VCaP (cell line): ENCODE results near the gene KLK8.

Experiments used
- H3K27ac ChIP-seq: fragments of 450-650 bp; 2 replicates; pipeline ENCODE4 v1.5.1; 2017
- CTCF ChIP-seq: fragments of 450-650 bp; conservative IDR thresholded peaks from 2 replicates; pipeline ENCODE4 v1.5.1; 2017; ENCODE audit warnings: mild to moderate bottlenecking, moderate library complexity

Gene KLK8

DNA sequence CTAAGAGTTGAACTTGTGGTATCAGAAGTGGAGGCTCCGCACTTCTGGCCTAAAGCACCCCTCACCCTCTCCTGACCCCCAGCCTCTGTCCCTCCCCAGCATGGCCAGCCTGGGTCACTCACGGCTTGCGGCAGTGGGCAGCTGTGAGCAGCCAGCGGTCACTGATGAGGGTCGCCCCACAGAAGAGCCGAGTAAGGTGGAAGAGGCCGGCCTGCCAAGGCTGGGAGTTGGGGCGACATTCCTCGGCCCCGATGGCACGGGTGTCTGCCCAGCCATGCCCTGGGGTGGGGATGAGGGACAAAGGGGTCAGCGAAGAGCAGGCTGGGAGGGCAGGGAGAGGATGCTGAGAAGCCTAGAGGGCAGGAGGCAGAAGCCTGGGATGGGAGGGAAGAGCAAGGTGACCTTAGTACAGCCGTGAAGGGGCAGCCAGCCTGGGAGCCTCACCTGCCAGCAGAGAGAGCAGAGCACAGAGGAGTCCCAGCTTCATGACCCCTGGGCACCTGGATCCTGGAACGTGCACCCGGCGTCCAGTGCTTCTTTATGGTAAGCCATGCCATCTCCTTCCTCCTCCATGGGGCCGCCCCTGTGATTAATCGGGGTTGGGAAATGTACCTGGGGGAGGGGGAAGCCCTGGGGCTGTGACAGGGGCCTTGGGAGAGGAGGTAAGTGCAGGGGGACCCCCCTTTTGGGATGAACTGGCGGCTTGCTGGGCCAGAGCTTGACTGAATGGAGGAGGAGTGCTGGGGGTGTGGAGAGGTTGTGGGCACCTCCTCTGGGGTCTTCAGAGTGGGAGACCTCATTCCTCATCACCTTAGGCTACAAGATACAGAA lies 7.9 kb upstream of the KLK8 start:
- TF ChIP-seq CTCF, result no peak
- no peak overlapping the region for H3K27ac ChIP-seq

GRCh38 chr19:51007488-51007887 lies 6.1 kb upstream of the KLK8 start:
- no peak overlapping the region for H3K27ac ChIP-seq
- no peak for TF ChIP-seq CTCF

- H3K27ac ChIP-seq, result no peak overlapping the region
- no peak for TF ChIP-seq CTCF
These were observed 5.0 kb upstream of the KLK8 start for GRCh38 chr19:51006406-51006805.

DNA sequence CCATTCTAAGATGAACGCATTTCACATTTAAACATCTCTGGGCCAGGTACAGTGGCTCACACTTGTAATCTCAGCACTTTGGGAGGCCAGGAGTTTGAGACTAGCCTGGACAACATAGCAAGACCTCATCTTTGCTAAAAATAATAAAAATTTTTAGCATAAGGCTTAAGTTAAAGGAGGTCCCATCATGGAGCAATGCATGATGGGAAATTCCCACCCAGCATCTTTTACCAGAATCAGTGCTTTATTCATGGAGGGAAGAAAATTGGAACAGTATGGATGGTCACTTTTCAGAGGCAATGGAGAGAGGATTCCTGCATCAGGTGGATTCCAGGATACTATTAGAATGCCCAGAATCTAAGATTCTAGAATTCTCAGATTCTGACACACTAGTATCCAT lies 3.8 kb upstream of the KLK8 start:
- H3K27ac ChIP-seq, result no peak overlapping the region
- TF ChIP-seq CTCF, result no peak

DNA sequence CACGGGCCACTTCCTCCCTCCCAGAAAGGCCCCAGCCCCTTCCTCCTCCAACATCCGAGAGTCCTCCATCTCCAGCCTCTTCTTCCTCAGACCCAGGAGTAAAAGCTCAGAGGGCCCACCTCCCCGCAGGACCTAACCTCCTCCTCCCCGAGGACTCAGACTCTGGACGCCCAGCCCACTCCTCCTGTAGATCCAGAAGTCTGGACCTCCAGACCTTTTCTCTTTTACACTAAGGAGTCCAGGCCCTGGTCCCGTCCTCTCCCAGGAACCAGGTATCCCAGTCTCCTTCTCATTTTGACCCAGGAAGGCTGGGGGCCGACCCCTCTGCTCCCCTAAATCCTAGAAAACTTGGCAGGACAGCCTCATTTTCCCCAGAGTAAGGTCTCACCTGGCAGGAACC lies 1.9 kb upstream of the KLK8 start:
- no peak for TF ChIP-seq CTCF
- H3K27ac ChIP-seq, result no peak overlapping the region

DNA sequence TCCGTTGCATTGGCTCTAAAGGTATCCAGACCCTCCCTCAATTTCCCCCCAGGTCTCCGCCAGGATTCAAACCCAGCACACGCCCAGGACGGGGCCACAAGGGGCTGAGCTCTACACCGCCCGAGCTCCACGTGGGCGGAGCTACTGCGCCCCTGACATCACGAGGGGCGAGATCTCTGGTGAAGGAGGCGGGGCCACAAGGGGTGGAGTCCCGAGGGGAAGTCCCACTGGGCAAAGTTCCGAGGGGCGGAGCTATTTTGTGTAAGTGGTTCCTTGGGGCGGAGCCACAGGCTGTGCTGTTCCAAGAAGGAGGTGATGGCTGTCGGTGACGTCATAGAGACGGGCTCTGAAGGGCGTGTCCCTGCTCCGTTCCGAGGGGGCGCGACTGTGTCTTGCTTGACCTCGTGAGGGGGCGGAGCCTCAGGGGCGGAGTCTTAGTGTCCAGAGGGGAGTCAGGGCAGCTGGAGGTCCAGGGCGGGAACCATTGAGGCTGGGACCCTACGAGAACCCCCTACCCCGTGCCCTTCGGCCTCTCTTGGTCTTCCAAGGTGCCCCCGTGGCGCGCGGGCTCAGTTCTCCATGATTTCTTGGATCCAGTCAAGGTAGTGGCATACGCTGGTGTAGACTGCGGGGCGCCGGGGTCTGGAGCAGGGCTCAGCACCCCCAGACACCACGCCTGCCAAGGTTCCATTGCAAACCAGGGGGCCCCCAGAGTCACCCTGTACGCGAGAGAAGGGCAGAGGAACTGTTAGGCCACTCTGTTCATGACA lies 1.3 kb upstream of the KLK8 start:
- TF ChIP-seq CTCF, result no peak
- H3K27ac ChIP-seq, result no peak overlapping the region

DNA sequence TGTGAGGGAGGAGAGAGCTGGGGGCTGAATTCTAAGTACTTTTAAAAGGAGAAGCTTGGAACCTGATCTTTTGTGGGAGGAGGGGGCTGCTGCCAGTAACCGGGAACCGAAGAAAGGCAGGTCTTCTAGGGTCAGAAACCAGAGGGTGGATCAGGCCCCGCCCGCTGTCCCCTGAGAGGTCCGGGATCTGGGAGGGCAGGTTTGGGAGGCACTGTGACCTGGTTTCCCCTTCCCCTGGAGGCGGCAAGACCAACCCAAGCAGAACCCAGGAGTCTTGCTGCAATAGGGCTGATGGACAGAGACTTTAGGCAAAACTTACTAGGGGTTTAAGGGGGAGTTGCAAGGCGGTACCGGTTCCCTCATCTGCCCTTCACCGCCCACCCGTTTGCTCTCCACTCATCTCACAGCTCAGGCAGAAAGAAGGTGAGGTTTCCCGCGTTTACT lies 707 bp upstream of the KLK8 start:
- no peak for TF ChIP-seq CTCF
- H3K27ac ChIP-seq, result no peak overlapping the region
